Activated T-helper 1 cell treated with anti-CD3 and anti-CD28 coated beads, Interleukin-2, amount 50 U/mL, for 16 hours (primary cell): ENCODE results near the gene UCHL5.
"Not testable (repeated sequence)": the region's sequence is repeated elsewhere in the genome, so short reads cannot be mapped to it uniquely, and the experiment has no call there.

Experiments
- DNase-seq, 2 donors: peaks; one replicate each; pipeline ENCODE4 v3.0.0-alpha.2; 2020; ENCODE audit warnings: low read depth in 1 of 2, low spot score in 1 of 2

The UCHL5 gene

DNA sequence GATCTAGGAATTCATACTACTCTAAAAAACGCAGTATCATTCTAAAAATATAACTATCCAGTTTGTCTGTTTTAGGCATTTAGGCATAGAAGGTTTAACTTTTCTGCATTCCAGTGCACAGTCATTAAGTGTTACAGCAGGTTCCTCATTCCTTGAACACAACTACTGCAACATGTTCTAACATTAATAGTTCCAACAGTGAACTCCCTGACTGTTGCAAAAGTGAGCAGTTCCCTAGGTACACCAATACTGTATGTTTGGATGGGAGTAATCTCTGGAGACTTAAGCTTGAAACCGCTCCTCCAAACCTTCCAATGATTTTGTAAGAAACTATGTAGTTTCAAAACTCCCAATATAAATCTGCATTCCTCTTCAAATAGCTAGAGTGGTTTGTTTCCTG, 46.2 kb downstream of the UCHL5 start:
- DNase-seq: no peak

DNA sequence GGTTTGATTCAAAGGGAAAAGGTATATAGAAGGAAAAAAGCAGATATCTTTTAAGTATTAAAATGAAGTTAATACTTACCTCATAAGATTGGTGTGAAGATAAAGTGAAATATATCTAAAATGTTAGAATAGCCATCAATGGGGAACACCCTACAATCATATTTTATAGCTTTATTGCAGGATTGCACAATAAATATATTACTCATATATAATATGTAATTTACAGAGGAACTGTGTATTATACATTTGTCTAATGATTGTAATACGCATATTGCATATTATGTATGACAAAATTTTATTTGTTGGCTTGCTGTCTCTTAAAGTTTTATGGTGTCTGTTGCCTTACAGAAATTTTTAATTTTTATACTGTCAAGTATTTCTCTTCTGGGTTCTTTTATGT, 47.8 kb downstream of the UCHL5 start:
- DNase-seq: no peak

DNA sequence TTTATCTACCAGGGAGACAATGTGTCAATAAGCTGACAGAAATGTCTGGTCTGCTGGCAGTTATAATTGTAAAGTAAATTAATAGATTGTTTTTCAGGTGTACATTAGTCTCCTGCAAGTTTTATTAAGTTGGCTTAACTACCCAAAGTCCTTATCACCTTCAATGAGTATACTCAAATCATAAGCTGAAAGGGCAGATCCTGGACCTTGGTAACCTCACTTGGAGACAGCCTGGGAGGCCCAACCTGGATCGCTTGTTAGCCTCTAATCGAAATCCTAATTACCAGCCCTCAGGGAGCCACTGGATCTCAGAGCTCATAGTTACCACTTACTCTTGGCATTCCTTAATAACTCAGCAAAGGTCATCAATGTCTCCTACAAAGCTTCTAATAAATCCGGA, 49.7 kb downstream of the UCHL5 start:
- no peak for DNase-seq

DNA sequence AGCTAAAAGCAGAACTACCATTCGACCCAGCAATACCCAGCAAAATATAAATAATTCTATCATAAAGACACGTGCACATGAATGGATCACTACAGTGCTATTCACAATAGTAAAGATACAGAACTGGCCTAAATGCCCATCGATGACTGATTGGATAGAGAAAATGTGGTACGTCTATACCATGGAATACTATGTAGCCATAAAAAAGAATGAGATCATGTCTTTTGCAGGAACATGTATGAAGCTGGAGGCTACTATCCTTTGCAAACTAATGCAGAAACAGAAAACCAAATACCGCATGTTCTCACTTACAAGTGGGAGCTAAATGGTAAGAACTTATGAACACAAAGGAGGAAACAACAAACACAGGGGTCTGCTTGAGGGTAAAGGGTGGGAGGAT, 53.4 kb downstream of the UCHL5 start:
- DNase-seq: no peak

DNA sequence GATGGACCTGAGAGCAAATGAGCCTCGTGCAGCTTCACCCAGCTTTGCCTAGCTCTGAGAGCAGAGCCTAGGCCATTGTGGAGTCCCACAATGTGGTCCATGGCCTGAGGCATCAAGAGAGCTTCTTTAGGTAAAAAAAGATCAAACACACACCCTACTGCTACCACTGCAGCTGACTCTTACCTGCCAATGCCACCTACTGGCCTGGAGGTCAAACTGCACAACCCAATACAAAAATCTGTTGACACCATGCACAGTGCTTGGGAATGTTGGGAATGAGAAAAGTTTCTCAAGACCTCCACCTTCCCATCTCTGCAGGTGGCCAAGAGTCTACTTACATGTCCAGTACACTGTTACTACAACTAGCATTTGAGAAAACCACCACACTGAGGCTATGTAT, 60.6 kb downstream of the UCHL5 start:
- no peak for DNase-seq

GRCh38 chr1:192994141-192994540, 65.0 kb downstream of the UCHL5 start:
- no peak for DNase-seq

DNA sequence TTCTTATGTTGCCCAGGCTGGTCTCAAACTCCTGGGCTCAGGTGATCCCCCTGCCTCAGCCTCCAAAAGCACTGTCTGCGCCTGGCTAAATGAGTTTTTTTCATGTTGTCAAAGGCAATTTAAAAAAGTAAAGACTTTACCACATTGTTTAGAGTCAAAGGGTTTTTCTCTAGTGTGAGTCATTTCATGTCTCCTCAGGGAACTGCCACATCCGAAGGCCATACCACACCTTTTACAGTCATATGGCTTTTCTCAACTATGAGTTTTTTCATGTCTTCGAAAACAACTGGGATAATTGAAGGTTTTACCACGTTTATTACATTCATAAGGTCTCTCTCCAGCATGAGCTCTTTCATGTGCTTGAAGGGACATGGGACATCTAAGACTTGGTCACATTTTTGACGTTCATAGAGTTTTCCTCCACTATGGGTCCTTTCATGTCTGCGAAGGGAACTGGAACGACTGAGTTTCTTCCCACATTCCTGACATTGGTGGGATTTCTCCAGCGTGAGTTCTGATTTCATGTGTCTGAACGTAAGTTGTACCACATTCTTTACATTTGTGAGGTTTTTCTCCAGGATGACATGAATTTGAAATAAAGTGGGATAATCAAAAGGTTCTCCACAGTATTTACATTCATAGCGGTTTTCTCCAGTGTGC, 65.6 kb downstream of the UCHL5 start:
- DNase-seq: no peak

DNA sequence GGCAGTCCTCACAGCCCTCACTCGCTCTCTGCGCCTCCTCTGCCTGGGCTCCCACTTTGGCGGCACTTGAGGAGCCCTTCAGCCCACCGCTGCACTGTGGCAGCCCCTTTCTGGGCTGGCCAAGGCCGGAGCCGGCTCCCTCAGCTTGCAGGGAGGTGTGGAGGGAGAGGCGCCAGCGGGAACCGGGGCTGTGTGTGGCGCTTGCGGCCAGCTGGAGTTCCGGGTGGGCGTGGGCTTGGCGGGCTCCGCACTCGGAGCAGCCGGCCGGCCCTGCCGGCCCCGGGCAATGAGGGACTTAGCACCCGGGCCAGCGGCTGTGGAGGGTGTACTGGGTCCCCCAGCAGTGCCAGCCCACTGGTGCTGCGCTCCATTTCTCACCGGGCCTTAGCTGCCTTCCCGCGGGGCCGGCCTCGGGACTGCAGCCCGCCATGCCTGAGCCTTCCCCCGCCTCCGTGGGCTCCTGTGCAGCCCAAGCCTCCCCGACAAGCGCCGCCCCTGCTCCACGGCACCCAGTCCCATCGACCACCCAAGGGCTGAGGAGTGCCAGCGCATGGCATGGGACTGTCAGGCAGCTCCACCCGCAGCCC, 72.3 kb downstream of the UCHL5 start:
- DNase-seq: not testable (repeated sequence)

DNA sequence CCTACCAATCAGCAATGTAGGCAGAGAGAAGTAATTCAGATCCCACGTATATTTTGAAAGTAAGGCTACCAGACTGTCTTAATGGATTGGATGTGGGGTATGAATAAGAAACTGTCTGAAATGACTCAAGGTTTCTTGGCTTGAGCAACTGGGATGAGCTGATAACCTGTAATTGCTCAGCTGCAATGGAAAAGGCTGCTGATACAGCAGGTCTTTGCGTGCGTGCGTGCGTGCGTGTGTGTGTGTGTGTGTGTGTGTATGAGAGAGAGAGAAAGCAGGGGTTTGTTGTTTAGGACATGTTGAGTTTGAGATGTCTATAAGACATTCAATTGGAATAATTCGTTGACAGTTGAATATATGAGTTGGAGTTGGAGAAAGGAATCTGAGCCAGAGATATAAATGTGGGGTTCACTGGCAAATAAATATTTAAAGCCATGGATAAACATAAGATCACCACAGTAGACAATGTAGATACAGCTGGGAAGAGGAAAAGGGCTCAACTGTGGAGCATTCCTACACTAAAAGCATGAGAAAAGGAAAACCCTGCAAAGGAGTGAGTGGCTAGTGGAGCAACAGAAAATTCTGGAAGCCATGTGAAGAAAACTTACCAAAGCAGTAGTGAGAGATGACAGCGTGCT, 72.9 kb downstream of the UCHL5 start:
- no peak for DNase-seq

GRCh38 chr1:192984080-192984479, 75.1 kb downstream of the UCHL5 start:
- DNase-seq: no peak

DNA sequence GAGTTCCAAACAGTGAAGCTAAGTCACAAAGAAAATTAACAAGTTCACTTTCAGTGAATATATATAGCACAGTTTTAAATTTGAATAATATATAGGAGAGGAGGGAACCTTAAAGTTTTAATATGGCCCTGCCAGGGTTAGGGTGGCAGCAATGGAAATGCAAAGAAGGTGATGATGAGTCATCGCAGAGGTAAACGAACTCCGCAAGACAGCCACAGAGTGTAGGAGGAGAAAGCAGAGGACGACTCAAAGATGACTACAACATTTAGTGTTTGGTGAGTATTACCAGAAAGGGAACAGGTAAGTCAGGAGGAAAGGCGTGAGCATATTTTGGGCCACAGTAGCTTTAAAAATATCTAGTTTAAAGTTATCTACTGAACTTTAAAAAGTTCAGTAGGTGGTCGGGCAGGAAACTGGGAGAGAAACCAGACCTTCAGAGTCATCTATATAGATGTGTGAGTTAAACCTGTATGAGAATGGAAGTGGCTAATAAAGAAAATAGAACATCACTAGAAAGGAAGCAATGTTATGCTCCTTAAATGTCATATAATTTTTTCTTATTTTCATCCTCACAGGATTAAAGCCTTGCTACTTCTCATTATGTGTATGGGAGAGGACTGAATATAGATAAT, 75.7 kb downstream of the UCHL5 start:
- DNase-seq: no peak

DNA sequence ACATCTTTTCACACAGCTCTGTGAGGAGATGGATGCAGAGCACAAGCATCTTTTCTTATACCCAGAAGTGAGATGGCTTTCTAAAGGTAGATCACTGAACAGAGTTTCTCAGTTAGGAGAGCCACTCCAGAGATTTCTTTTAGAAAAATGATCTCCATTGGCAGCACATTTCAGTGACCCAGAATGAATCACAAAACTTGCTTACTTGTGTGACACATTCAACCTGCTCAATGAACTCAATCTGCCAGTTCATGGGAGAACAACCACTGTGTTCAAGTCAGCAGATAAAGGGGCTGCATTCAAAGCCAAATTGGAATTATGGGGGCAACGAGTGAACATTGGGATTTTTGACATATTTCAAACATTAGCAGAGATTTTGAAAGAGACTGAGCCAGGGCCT, 78.3 kb downstream of the UCHL5 start:
- no peak for DNase-seq

- not testable (repeated sequence) for DNase-seq
Measured at GRCh38 chr1:192980334-192980733, 78.8 kb downstream of the UCHL5 start.

DNA sequence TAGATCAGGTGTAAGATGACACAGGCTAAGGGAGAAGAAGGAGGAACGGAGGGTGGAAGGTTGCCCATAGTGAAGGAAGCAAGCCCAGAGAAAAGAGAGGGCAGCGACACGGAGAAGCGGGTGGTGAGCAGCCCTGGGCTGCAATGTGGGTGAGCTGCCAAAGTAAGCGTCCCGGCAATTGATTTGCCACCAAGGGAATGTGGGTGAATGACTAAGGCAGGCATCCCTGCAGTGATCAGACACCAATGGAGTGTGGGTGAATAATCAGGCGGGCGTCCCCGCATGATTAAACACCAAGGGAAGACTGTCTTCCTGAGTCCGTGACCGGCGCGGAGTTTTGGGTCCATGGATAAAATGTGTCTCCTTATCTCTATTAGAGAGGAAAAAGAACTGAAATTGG, 79.6 kb downstream of the UCHL5 start:
- no peak for DNase-seq

DNA sequence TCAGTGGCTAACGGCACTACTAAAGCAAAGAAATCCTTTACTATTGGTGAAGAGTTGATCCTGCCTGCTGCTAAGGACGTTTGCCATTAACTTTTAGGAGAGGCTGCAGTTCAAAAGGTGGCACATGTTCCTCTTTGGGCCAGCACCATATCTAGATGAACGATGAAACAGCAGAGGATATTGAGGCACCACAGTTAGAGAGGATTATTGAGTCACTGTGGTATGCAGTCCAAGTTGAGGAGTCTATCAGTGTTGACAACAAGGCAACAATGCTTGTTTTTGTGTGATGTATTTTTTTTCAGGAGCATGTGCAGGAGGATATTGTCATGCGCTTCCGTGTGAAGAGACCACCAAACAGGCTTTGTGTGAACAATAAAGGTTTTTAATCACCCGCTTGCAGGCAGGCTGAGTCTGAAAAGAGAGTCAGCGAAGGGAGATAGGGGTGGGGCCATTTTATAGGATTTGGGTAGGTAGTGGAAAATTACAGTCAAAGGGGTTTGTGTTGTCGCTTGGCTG, 80.9 kb downstream of the UCHL5 start:
- no peak for DNase-seq

- no peak for DNase-seq
Measured at GRCh38 chr1:192977089-192977706, 82.0 kb downstream of the UCHL5 start.

GRCh38 chr1:192976576-192976975, 82.6 kb downstream of the UCHL5 start:
- no peak for DNase-seq

- no peak for DNase-seq
Measured at GRCh38 chr1:192974701-192975100, 84.5 kb downstream of the UCHL5 start.

GRCh38 chr1:192973988-192974387, 85.2 kb downstream of the UCHL5 start:
- no peak for DNase-seq

GRCh38 chr1:192973202-192973601, 86.0 kb downstream of the UCHL5 start:
- no peak for DNase-seq

- no peak for DNase-seq
Measured at GRCh38 chr1:192969091-192969490, 90.1 kb downstream of the UCHL5 start.

GRCh38 chr1:192968323-192968722, 90.8 kb downstream of the UCHL5 start:
- no peak for DNase-seq
